NT2/D1 (cell line): Measurements from ENCODE around the gene MUC3A.

Source experiments
- DNase-seq: peaks from one replicate; pipeline ENCODE4 v3.0.0-alpha.2; 2011; ENCODE audit warnings: low read depth, low spot score
- H3K27me3 ChIP-seq: 2 replicates; pipeline ENCODE4 v1.6.0; 2011; ENCODE audit warnings: mild to moderate bottlenecking; ENCODE audit not compliant: insufficient read length, insufficient read depth
- H3K36me3 ChIP-seq: 2 replicates; pipeline ENCODE4 v1.6.1; 2011; ENCODE audit warnings: mild to moderate bottlenecking, low read length, mixed read lengths; ENCODE audit not compliant: insufficient read depth, insufficient read length
- H3K4me1 ChIP-seq: 2 replicates; pipeline ENCODE4 v1.5.1; 2011; ENCODE audit not compliant: insufficient read depth, insufficient read length
- H3K4me3 ChIP-seq: 2 replicates; pipeline ENCODE4 v1.5.1; 2011; ENCODE audit warnings: low read depth; ENCODE audit not compliant: insufficient read length
- H3K9ac ChIP-seq: 2 replicates; pipeline ENCODE4 v1.6.0; 2011; ENCODE audit warnings: low read depth; ENCODE audit not compliant: insufficient read length
- H3K9me3 ChIP-seq: 2 replicates; pipeline ENCODE4 v1.5.1; 2011; ENCODE audit warnings: mild to moderate bottlenecking, low read length; ENCODE audit not compliant: insufficient read depth
- SUZ12 ChIP-seq: IDR thresholded peaks from 2 replicates; pipeline ENCODE4 v1.6.1; 2011; ENCODE audit not compliant: insufficient read length, insufficient read depth; ENCODE audit errors: extremely low read depth
- YY1 ChIP-seq: IDR thresholded peaks from 2 replicates; pipeline ENCODE4 v1.6.1; 2011; ENCODE audit not compliant: insufficient read length, insufficient read depth
- ZNF274 ChIP-seq: IDR thresholded peaks from 2 replicates; pipeline ENCODE4 v1.6.1; 2011; ENCODE audit warnings: mild to moderate bottlenecking, low read depth, low read length

MUC3A gene

DNA sequence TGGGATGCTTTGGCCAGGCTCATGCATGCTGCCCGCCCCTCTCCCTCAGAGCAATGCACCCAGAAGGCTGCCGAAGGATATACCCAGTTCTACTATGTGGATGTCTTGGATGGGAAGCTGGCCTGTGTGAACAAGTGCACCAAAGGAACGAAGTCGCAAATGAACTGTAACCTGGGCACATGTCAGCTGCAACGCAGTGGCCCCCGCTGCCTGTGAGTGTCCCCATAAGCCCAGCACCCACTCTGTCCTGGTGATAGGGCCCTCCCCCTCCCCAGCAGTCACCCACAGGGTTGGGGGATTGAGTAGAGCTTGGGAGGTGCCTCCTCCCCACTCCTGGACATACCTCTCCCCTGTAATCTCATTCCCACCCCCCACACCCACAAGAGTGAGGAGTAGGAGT, 63.6 kb downstream of the MUC3A start:
- TF ChIP-seq YY1 (no peak), ZNF274 (no peak), SUZ12 (no peak)
- Histone ChIP-seq H3K4me1 (peaks cover 6% of the 10 kb centered on the region), H3K27me3 (no peaks in the 10 kb centered on the region), H3K36me3 (peaks cover 38% of the 10 kb centered on the region), H3K9me3 (no peaks in the 10 kb centered on the region), H3K4me3 (no peak overlapping the region), H3K9ac (no peak overlapping the region)
- DNase-seq, result no peak

DNA sequence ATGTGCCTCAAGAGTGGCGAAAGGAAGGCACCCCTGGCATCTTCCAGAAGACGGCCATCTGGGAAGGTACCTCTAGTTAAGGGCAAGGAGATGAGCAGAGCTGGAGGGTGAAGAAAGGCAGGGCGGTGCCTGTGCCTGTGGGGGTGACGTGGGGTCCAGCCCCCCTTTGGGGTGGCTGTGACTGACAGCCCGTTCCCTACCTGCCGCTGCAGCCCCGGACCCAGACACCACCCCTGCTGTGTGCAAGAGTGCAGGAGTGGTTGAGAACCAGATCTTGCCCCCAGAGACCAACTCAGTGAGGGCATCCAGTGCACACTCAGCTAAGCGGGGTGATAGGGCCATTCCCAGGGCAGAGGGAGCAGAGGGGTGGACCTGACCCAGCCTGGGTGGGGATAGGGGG, 66.3 kb downstream of the MUC3A start:
- TF ChIP-seq ZNF274 (no peak), SUZ12 (no peak), YY1 (no peak)
- H3K36me3 ChIP-seq, result peaks cover 31% of the 10 kb centered on the region
- H3K4me3 ChIP-seq, result no peak overlapping the region
- no peak for DNase-seq
- no peaks in the 10 kb centered on the region for H3K27me3 ChIP-seq
- H3K9me3 ChIP-seq, result no peaks in the 10 kb centered on the region
- H3K9ac ChIP-seq, result no peak overlapping the region
- H3K4me1 ChIP-seq, result peaks cover 8% of the 10 kb centered on the region

DNA sequence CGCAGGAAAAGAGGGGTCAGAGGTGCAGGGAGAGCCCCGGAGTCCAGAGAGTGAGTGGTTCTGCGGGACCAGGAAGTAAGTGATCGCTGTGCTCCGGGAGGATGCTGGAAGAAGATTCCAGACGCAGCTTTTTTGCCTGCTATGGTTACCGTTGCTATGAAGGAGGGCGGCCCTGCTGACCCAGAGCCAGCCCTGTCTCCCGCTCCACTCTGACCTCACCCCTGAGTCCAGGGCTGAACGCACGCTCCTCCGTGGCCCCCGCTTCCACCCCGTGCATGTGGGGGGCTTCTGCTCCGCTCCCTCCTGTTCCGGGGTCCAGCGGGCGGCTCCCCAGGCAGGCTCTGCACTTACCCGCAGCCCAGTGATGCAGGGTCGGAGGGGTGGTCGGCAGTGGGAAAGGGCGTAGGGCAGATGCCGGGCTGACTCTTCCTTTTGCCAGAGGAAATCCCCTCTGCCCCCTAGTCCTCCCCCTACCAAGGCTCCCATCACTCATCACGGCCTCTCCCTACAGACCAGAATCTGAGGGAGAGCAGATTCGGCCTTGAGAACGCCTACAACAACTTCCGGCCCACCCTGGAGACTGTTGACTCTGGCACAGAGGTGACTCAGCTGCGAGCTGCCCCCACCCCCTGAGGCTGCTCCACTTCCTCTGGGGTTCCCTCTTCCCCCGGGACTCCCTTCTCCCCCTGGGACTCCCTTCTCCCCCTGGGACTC, 67.9 kb downstream of the MUC3A start:
- Histone ChIP-seq H3K4me3 (peak overlapping the region; percentile 59), H3K9ac (peak overlapping the region; percentile 72), H3K9me3 (no peaks in the 10 kb centered on the region), H3K4me1 (peaks cover 13% of the 10 kb centered on the region), H3K36me3 (peaks cover 24% of the 10 kb centered on the region), H3K27me3 (no peaks in the 10 kb centered on the region)
- peak; percentile 76 for DNase-seq
- no peak for TF ChIP-seq SUZ12
- no peak for TF ChIP-seq ZNF274
- TF ChIP-seq YY1, result no peak
